C4-2B (cell line): ENCODE results near the gene LEAP2.

Experiments used
- CTCF ChIP-seq: fragments of 450-650 bp; conservative IDR thresholded peaks from 2 replicates; pipeline ENCODE4 v1.5.1; 2017; ENCODE audit warnings: mild to moderate bottlenecking
- ZFX ChIP-seq: fragments of 450-650 bp; IDR thresholded peaks from 2 replicates; pipeline ENCODE4 v1.6.1; 2017

GRCh38 chr5:132824426-132824825 lies 49.0 kb upstream of the LEAP2 start:
- TF ChIP-seq CTCF, result no peak
- no peak for TF ChIP-seq ZFX
